Measurements from ENCODE around the gene BPIFB4.
"Not testable (repeated sequence)": the region's sequence is repeated elsewhere in the genome, so short reads cannot be mapped to it uniquely, and the experiment has no call there.

Gene BPIFB4

GRCh38 chr20:33122297-33122696, 42.9 kb downstream of the BPIFB4 start:
- not testable (repeated sequence) for DNase-seq

GRCh38 chr20:33124261-33124660, 44.8 kb downstream of the BPIFB4 start:
- DNase-seq: no peak

- DNase-seq: no peak
These were observed 45.6 kb downstream of the BPIFB4 start for GRCh38 chr20:33124994-33125393.

- no peak for DNase-seq
These were observed 46.5 kb downstream of the BPIFB4 start for GRCh38 chr20:33125983-33126382.

- no peak for DNase-seq
These were observed 48.1 kb downstream of the BPIFB4 start for GRCh38 chr20:33127422-33128097.

- DNase-seq: no peak
These were observed 51.2 kb downstream of the BPIFB4 start for GRCh38 chr20:33130568-33131061.

- no peak for DNase-seq
These were observed 52.6 kb downstream of the BPIFB4 start for GRCh38 chr20:33131949-33132473.

GRCh38 chr20:33132513-33133372, 53.3 kb downstream of the BPIFB4 start:
- DNase-seq: no peak

- DNase-seq: no peak
These were observed 54.0 kb downstream of the BPIFB4 start for GRCh38 chr20:33133373-33133941.

- DNase-seq: no peak
These were observed 57.8 kb downstream of the BPIFB4 start for GRCh38 chr20:33137195-33137594.

GRCh38 chr20:33139467-33139866, 60.0 kb downstream of the BPIFB4 start:
- DNase-seq: no peak

- no peak for DNase-seq
These were observed 66.1 kb downstream of the BPIFB4 start for GRCh38 chr20:33145521-33145920.

GRCh38 chr20:33147299-33147698, 67.9 kb downstream of the BPIFB4 start:
- no peak for DNase-seq

- DNase-seq: no peak
These were observed 68.6 kb downstream of the BPIFB4 start for GRCh38 chr20:33148040-33148439.

GRCh38 chr20:33154252-33154651, 74.8 kb downstream of the BPIFB4 start:
- DNase-seq: no peak

GRCh38 chr20:33158637-33159385, 79.4 kb downstream of the BPIFB4 start:
- no peak for DNase-seq

GRCh38 chr20:33159713-33160112, 80.3 kb downstream of the BPIFB4 start:
- DNase-seq: no peak

GRCh38 chr20:33160681-33161080, 81.2 kb downstream of the BPIFB4 start:
- no peak for DNase-seq

Measured in suppressor macrophage treated with lipopolysaccharide for 1 hour (primary cell).